HepG2 (cell line): ENCODE data around the gene SURF2. TPM values are rescaled to one million over a fixed set of nuclear protein-coding genes. Genes with fewer than 3 reads are reported as not detected.

ENCODE experiments used
- CREM ChIP-seq, 2 experiments: sonication (generic) in 1 of 2; formaldehyde crosslinking in 1 of 2; IDR thresholded peaks; 2 replicates each; pipeline versions ENCODE4 v1.4.0 to v1.6.1; 2016 to 2020; ENCODE audit warnings: antibody characterized with exemption in 1 of 2, mild to moderate bottlenecking in 1 of 2, missing genetic modification reagents in 1 of 2
- EP300 ChIP-seq, 3 experiments: sonication (generic) in 1 of 3; formaldehyde crosslinking in 1 of 3; IDR thresholded peaks; 2 replicates each; pipeline versions ENCODE4 v1.5.1 to v1.6.1; 2011 to 2020; ENCODE audit warnings: low read depth in 2 of 3, low read length in 2 of 3, borderline replicate concordance in 1 of 3, improper control_type of control experiment in 1 of 3, mild to moderate bottlenecking in 1 of 3, missing genetic modification reagents in 1 of 3, moderate library complexity in 1 of 3
- IKZF5 ChIP-seq: IDR thresholded peaks from 2 replicates; pipeline ENCODE4 v1.6.1; 2018; ENCODE audit warnings: missing genetic modification reagents, mild to moderate bottlenecking, missing compliant biosample characterization
- MXD1 ChIP-seq: sonication (generic); formaldehyde crosslinking; IDR thresholded peaks from 2 replicates; pipeline ENCODE4 v1.4.0; 2020; ENCODE audit warnings: mild to moderate bottlenecking, missing genetic modification reagents
- RFXAP ChIP-seq: sonication (generic); formaldehyde crosslinking; IDR thresholded peaks from 2 replicates; pipeline ENCODE4 v1.4.0; 2020; ENCODE audit warnings: missing genetic modification reagents, borderline replicate concordance
- SP5 ChIP-seq: IDR thresholded peaks from 2 replicates; pipeline ENCODE4 v1.6.1; 2016; ENCODE audit warnings: low read depth, borderline replicate concordance
- ZNF350 ChIP-seq: sonication (generic); formaldehyde crosslinking; IDR thresholded peaks from 2 replicates; pipeline ENCODE4 v1.4.0; 2020; ENCODE audit warnings: mild to moderate bottlenecking, low read depth, missing genetic modification reagents, borderline replicate concordance
- ZNF446 ChIP-seq: sonication (generic); formaldehyde crosslinking; IDR thresholded peaks from 2 replicates; pipeline ENCODE4 v1.5.0; 2020; ENCODE audit warnings: mild to moderate bottlenecking, missing genetic modification reagents
- ZNF552 ChIP-seq: sonication (generic); formaldehyde crosslinking; IDR thresholded peaks from 2 replicates; pipeline ENCODE4 v1.9.0; 2022; ENCODE audit warnings: missing genetic modification reagents, mild to moderate bottlenecking, borderline replicate concordance
- ZNF609 ChIP-seq: sonication (generic); formaldehyde crosslinking; IDR thresholded peaks from 2 replicates; pipeline ENCODE4 v1.4.0; 2020; ENCODE audit warnings: mild to moderate bottlenecking, missing genetic modification reagents, borderline replicate concordance
- ZNF83 ChIP-seq: sonication (generic); formaldehyde crosslinking; IDR thresholded peaks from 2 replicates; pipeline ENCODE4 v1.4.0; 2020; ENCODE audit warnings: missing genetic modification reagents, mild to moderate bottlenecking, borderline replicate concordance
- polyA plus RNA-seq, 8 experiments: library from polyadenylated mRNA; depleted of rRNA in 3 of 8; stranded (reverse) in 7 of 8; unstranded in 1 of 8; fragments of >200 nt; fragmentation: Illumina TruSeq in 4 of 8; extraction: Trizol in 4 of 8; gene quantifications; 2 replicates each; pipeline versions ENCODE4 v1.2.1 to v1.2.3, GENCODE V29; 2011 to 2016; ENCODE audit warnings: low read depth in 4 of 8, missing spikeins in 1 of 8, mixed read lengths in 1 of 8; ENCODE audit not compliant: insufficient read depth in 1 of 8
- total RNA-seq, 5 experiments: library from RNA; depleted of rRNA; stranded (reverse); fragments of >200 nt; fragmentation: Illumina TruSeq; extraction: Trizol; gene quantifications; 2 replicates each; pipeline ENCODE4 v1.2.3, GENCODE V29; 2016; ENCODE audit warnings: low read depth in 1 of 5
- TF ChIP-seq, protein P1 (sequence below), 2 experiments: sonication (generic) in 1 of 2; formaldehyde crosslinking in 1 of 2; IDR thresholded peaks; 2 replicates each; pipeline versions ENCODE4 v1.4.0 to v1.6.1; 2016 to 2020; ENCODE audit warnings: borderline replicate concordance in 1 of 2, low read depth in 1 of 2, mild to moderate bottlenecking in 1 of 2, missing genetic modification reagents in 1 of 2
- TF ChIP-seq, protein P2 (sequence below): IDR thresholded peaks from 2 replicates; pipeline ENCODE4 v1.6.1; 2016

SURF2 gene
- total and polyA plus RNA-seq, 2 of the 13 experiments (the other 11 are each of a cell fraction or from before 2014, with no cell fraction given) = 6.3 to 13.6 TPM

GRCh38 chr9:133375724-133376654 is 19.6 kb downstream of the SURF2 start, which contains the start of the genes STKLD1 and SURF4 (continued):
- TF ChIP-seq, protein P1, sequence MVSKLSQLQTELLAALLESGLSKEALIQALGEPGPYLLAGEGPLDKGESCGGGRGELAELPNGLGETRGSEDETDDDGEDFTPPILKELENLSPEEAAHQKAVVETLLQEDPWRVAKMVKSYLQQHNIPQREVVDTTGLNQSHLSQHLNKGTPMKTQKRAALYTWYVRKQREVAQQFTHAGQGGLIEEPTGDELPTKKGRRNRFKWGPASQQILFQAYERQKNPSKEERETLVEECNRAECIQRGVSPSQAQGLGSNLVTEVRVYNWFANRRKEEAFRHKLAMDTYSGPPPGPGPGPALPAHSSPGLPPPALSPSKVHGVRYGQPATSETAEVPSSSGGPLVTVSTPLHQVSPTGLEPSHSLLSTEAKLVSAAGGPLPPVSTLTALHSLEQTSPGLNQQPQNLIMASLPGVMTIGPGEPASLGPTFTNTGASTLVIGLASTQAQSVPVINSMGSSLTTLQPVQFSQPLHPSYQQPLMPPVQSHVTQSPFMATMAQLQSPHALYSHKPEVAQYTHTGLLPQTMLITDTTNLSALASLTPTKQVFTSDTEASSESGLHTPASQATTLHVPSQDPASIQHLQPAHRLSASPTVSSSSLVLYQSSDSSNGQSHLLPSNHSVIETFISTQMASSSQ (IDR thresholded peaks at IDR 0.05; ENCODE audit: low read depth) = no peak
- TF ChIP-seq, protein P1 (CRISPR knock-in tag; IDR thresholded peaks at IDR 0.05; ENCODE audit: borderline replicate concordance) = peak; percentile 14
- TF ChIP-seq ZNF83 (0 out of 2 replicates have a peak, but pooled peaks have one; percentile 80), CREM (IDR thresholded peaks at IDR 0.05) (no peak), CREM (CRISPR knock-in tag; IDR thresholded peaks at IDR 0.05) (no peak), ZNF350 (CRISPR knock-in tag) (no peak; the same call in 1 of the 2 replicates), ZNF552 (CRISPR knock-in tag) (no peak; the same call in 1 of the 2 replicates), MXD1 (peak; percentile 41), ZNF609 (CRISPR knock-in tag) (0 out of 2 replicates have a peak, but pooled peaks have one; percentile 31), EP300 (IDR thresholded peaks at IDR 0.05; ENCODE audit: low read depth in 2 of 2, low read length in 2 of 2) (no peak), EP300 (CRISPR knock-in tag; IDR thresholded peaks at IDR 0.05; ENCODE audit: borderline replicate concordance) (0 out of 2 replicates have a peak, but pooled peaks have one; percentile 10), RFXAP (CRISPR knock-in tag) (0 out of 2 replicates have a peak, but pooled peaks have one; percentile 13), SP5 (CRISPR knock-in tag) (peak; percentile 89), ZNF446 (no peak; the same call in 1 of the 2 replicates), IKZF5 (CRISPR knock-in tag) (peak; percentile 86; the same call in 1 of the 2 replicates)
- TF ChIP-seq, protein P2, sequence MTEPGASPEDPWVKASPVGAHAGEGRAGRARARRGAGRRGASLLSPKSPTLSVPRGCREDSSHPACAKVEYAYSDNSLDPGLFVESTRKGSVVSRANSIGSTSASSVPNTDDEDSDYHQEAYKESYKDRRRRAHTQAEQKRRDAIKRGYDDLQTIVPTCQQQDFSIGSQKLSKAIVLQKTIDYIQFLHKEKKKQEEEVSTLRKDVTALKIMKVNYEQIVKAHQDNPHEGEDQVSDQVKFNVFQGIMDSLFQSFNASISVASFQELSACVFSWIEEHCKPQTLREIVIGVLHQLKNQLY = no peak
